Dermis microvascular lymphatic vessel endothelial cell (primary cell): Measurements from ENCODE around the gene RNF212B. TPM values are rescaled to one million over a fixed set of nuclear protein-coding genes. Genes with fewer than 3 reads are reported as not detected.
"Not testable (repeated sequence)": the region's sequence is repeated elsewhere in the genome, so short reads cannot be mapped to it uniquely, and the experiment has no call there.

Source experiments
- DNase-seq, 2 donors: peaks; one replicate each; pipeline versions ENCODE4 v3.0.0 to v3.0.0-alpha.2; 2010; ENCODE audit warnings: low read depth in 2 of 2
- total RNA-seq: library from RNA; depleted of rRNA; stranded (reverse); fragments of >200 nt; gene quantifications from 2 replicates; pipeline ENCODE4 v1.2.1, GENCODE V29; 2014

Gene RNF212B
- not detected in 2 replicates for total RNA-seq

- DNase-seq: peak; percentile 43 to 73
These were observed at the start of gene RNF212B for GRCh38 chr14:23237772-23238594. TSS of gene RNF212B (plus strand) at chr14:23237936. CDS start at chr14:23240346, 2,410 bp downstream.

- DNase-seq: no peak
These were observed 44.3 kb upstream of the RNF212B start for GRCh38 chr14:23193432-23193831.

- no peak for DNase-seq
These were observed 42.1 kb upstream of the RNF212B start for GRCh38 chr14:23195552-23196101.

- not testable (repeated sequence) for DNase-seq
These were observed 41.2 kb upstream of the RNF212B start for GRCh38 chr14:23196487-23196886.

GRCh38 chr14:23199141-23199540 is 38.6 kb upstream of the RNF212B start:
- not testable (repeated sequence) for DNase-seq

- no peak for DNase-seq
These were observed 35.7 kb upstream of the RNF212B start for GRCh38 chr14:23202001-23202400.

GRCh38 chr14:23206422-23207145 is 31.2 kb upstream of the RNF212B start:
- DNase-seq: no peak

- DNase-seq: no peak
These were observed 30.6 kb upstream of the RNF212B start for GRCh38 chr14:23207146-23207540.

GRCh38 chr14:23208324-23208723 is 29.4 kb upstream of the RNF212B start:
- DNase-seq: no peak

GRCh38 chr14:23209651-23210423 is 27.9 kb upstream of the RNF212B start:
- DNase-seq: no peak

- no peak for DNase-seq
These were observed 22.3 kb upstream of the RNF212B start for GRCh38 chr14:23215421-23215820.

- DNase-seq: no peak
These were observed 20.4 kb upstream of the RNF212B start for GRCh38 chr14:23217032-23218020.

GRCh38 chr14:23219075-23219474 is 18.7 kb upstream of the RNF212B start:
- DNase-seq: no peak

- DNase-seq: not testable (repeated sequence)
These were observed 12.8 kb upstream of the RNF212B start for GRCh38 chr14:23224958-23225357.

- no peak for DNase-seq
These were observed 10.2 kb upstream of the RNF212B start for GRCh38 chr14:23227566-23227965.

- DNase-seq: no peak
These were observed 8.9 kb upstream of the RNF212B start for GRCh38 chr14:23228812-23229211.

GRCh38 chr14:23232241-23232808 is 5.4 kb upstream of the RNF212B start:
- DNase-seq: not testable (repeated sequence)

GRCh38 chr14:23240661-23241060 is 2.9 kb downstream of the RNF212B start:
- DNase-seq: no peak

- DNase-seq: not testable (repeated sequence)
These were observed 3.5 kb downstream of the RNF212B start for GRCh38 chr14:23241061-23241715.
